ENCODE measurements around the gene CMTM7.

CMTM7 gene

DNA sequence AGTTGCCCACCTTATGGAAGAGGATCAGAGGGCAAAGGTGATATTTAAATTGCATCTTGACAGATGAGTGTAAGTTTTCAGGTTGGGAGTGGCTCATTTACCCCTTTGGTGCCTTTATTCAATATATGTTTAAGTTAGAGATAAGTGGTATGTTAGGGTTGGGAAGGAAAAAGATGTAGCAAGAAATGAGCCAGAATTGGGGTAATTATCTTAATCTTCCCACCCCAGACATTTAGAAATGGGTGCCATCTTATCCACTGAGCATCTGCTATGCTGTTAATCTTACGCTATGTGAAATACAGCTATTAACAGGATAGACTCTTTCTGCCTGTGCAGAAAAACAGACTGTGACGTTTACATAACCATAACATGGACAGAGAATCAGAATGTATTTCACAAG, 6.3 kb downstream of the CMTM7 start:
- no peak for DNase-seq (ENCODE audit: low read depth)
- TF ChIP-seq, protein P1, sequence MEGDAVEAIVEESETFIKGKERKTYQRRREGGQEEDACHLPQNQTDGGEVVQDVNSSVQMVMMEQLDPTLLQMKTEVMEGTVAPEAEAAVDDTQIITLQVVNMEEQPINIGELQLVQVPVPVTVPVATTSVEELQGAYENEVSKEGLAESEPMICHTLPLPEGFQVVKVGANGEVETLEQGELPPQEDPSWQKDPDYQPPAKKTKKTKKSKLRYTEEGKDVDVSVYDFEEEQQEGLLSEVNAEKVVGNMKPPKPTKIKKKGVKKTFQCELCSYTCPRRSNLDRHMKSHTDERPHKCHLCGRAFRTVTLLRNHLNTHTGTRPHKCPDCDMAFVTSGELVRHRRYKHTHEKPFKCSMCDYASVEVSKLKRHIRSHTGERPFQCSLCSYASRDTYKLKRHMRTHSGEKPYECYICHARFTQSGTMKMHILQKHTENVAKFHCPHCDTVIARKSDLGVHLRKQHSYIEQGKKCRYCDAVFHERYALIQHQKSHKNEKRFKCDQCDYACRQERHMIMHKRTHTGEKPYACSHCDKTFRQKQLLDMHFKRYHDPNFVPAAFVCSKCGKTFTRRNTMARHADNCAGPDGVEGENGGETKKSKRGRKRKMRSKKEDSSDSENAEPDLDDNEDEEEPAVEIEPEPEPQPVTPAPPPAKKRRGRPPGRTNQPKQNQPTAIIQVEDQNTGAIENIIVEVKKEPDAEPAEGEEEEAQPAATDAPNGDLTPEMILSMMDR (IDR thresholded peaks at IDR 0.05; ENCODE audit: insufficient read depth, low read depth, low read length, missing control alignments) = no peak
- H3K4me3 ChIP-seq (ENCODE audit: low read length) = no peak overlapping the region

DNA sequence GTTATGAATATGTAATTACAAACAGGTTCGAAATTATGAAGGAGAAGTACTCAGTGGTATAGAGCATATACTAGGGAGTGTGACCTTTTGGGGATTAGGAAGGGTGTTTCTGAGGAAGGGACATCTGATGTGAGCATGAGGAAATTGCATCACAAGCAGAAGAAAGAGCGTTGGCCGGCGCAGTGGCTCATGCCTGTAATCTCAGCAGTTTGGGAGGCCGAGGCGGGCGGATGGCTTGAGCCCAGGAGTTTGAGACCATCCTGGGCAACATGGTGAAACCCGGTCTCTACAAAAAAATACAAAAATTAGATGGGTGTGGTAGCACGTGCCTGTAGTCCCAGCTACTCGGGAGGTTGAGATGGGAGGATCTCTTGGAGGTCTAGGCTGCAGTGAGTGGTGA, 6.9 kb downstream of the CMTM7 start:
- TF ChIP-seq, protein P1 (IDR thresholded peaks at IDR 0.05; ENCODE audit: insufficient read depth, low read depth, low read length, missing control alignments) = no peak
- no peak for DNase-seq (ENCODE audit: low read depth)
- no peak overlapping the region for H3K4me3 ChIP-seq (ENCODE audit: low read length)

DNA sequence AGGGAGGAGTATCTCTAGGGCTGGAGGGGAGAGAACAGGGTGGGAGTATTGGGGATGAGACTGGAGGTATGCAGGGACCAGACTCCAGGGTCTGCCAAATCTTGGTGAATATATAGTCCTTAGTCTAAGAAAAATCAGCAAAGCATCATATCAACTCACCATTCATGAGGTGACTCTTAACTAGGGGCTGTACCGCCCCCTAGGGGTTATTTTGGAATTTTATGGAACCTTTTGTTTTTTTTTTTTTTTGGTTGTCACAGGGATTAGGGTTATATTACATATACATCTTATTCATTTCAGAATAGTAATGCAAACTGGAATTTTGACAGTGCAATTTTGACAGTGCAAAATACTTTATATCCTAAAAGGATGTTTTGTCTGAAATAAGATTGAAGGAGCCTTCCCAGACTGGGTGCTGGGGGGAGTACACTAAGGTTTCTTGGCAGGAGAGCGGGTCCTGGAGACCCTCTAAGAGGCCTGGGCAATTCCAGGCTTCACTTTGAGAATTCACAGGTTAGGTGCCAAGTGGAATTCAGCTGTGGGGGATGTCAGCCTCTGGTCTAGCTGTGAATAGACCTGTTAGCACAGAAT, 7.5 kb downstream of the CMTM7 start:
- peak; percentile 66 for DNase-seq (ENCODE audit: low read depth)
- no peak overlapping the region for H3K4me3 ChIP-seq (ENCODE audit: low read length)
- TF ChIP-seq, protein P1 (IDR thresholded peaks at IDR 0.05; ENCODE audit: insufficient read depth, low read depth, low read length, missing control alignments) = peak; percentile 56

DNA sequence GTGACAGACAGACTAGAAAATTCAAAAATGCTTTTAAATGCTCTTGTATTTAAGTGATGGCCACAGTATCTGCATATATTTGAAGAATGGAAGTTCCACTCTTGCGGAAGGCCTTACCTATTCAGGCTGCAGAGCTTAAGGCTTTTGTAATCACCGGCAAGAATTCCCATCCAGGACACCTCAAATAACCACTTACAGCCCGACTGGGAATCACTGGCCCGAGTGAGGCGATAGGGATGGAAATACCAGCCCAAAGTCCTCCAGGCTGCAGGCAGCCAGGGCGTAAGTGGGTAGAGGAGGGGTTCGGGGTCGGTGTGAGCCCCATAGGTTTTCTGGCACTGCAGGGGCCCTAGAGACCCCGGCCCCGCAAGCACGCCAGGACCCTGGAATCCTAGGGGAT, 9.5 kb downstream of the CMTM7 start:
- TF ChIP-seq, protein P1 (IDR thresholded peaks at IDR 0.05; ENCODE audit: insufficient read depth, low read depth, low read length, missing control alignments) = no peak
- no peak for DNase-seq (ENCODE audit: low read depth)
- peak overlapping the region; percentile 24 for H3K4me3 ChIP-seq (ENCODE audit: low read length)

DNA sequence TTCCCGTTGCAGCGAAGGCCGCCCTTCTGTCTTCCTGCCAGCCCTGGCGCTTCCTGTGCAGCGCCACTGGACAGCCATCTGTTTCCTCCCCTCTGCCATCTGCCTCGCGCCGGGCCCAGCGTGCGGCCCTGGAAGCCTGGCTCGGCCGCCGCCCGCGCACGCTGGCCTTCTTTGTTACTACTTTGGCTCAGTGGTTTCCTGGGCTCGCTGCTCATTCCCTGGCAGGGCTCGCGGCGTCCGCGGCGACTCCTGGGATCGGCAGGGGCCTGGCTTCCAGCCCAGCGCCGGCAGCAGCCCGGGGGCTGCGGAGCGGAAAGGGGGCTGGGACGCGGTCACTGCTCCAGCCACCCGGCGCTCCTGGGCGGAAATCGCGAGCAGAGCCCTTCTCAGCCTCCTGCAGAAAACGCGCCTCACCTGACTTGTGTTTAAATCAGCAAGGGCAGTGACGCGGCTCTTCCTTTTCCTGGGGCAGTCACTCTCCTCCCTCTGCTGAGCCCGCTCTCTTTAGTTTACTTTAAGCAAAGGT, 10.0 kb downstream of the CMTM7 start:
- TF ChIP-seq, protein P1 (IDR thresholded peaks at IDR 0.05; ENCODE audit: insufficient read depth, low read depth, low read length, missing control alignments) = no peak

DNA sequence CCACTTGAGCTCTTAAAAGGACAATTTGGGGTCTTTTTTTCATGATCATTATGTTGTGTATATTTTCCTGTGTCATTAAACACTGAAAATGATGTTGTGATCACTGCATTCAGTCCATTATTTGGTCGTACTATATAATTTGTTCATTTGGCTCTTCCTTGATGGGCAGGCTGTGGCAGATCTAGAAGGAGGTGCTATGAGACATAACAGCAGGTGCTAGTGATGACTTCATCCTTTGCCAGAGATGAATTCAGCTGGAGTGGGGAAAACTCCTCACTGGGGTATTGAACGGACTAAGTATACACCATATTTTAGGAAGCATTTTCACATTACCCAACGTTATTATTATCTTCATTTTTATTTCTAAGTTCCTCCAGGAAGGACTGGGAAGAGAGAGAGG, 12.0 kb downstream of the CMTM7 start:
- peak; percentile 84 for DNase-seq (ENCODE audit: low read depth)
- TF ChIP-seq, protein P1 (IDR thresholded peaks at IDR 0.05; ENCODE audit: insufficient read depth, low read depth, low read length, missing control alignments) = no peak
- H3K4me3 ChIP-seq (ENCODE audit: low read length) = no peak overlapping the region

More for the DNA sequence above, 10.0 kb downstream of the CMTM7 start:
- peak overlapping the region; percentile 24 for H3K4me3 ChIP-seq (ENCODE audit: low read length)
- DNase-seq (ENCODE audit: low read depth) = peak; percentile 73

DNA sequence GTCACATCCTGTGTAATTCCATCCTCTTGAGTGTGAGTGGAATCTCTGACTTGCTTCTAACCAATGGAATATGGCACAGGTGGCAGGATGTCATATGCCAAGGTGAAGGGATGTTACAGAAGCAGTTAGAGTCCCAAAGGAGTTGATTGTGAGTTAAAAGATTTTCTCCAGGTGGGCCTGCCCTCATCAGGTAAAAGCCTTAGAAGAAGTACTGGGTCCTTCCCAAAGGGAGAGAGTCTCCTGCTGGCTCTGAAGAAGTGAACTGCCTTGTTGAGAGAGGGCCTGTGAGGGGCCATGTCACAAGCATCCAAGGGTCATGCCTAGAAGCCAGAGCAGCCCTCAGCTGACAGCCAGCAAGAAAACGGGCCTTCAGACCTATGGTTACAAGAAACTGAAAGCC, 13.1 kb downstream of the CMTM7 start:
- no peak for DNase-seq (ENCODE audit: low read depth)
- TF ChIP-seq, protein P1 (IDR thresholded peaks at IDR 0.05; ENCODE audit: insufficient read depth, low read depth, low read length, missing control alignments) = no peak

More for the DNA sequence above, 13.1 kb downstream of the CMTM7 start:
- no peak overlapping the region for H3K4me3 ChIP-seq (ENCODE audit: low read length)
